Large intestine (tissue), 3 donors: Measurements from ENCODE around the gene MPDZ. TPM values are rescaled to one million over a fixed set of nuclear protein-coding genes. Genes with fewer than 3 reads are reported as not detected.
"Not testable (repeated sequence)": the region's sequence is repeated elsewhere in the genome, so short reads cannot be mapped to it uniquely, and the experiment has no call there.

Experiments used
- DNase-seq, 2 donors: peaks; one replicate each; pipeline versions ENCODE4 v3.0.0 to v3.0.0-alpha.2; 2013
- H3K27ac ChIP-seq: one replicate; pipeline ENCODE4 v1.5.1; 2013; ENCODE audit warnings: low read length
- H3K27me3 ChIP-seq: 2 replicates; pipeline ENCODE4 v1.6.1; 2013; ENCODE audit warnings: low read length; ENCODE audit not compliant: control insufficient read depth, insufficient read depth
- H3K36me3 ChIP-seq: 2 replicates; pipeline ENCODE4 v1.6.1; 2013; ENCODE audit warnings: low read length; ENCODE audit not compliant: control insufficient read depth, insufficient read depth
- H3K4me1 ChIP-seq: one replicate; pipeline ENCODE4 v1.6.1; 2013; ENCODE audit warnings: low read length; ENCODE audit not compliant: control insufficient read depth, insufficient read depth
- H3K4me3 ChIP-seq: one replicate; pipeline ENCODE4 v1.5.1; 2013; ENCODE audit warnings: low read length
- H3K9me3 ChIP-seq: one replicate; pipeline ENCODE4 v1.6.1; 2013; ENCODE audit warnings: mild to moderate bottlenecking, low read depth, low read length, moderate library complexity; ENCODE audit not compliant: control insufficient read depth
- WGBS: methylation state at CpG from one replicate; pipeline ENCODE4 v1.1.5; 2013; ENCODE audit warnings: low lambda C conversion rate; ENCODE audit not compliant: insufficient coverage; 5-methylcytosine and 5-hydroxymethylcytosine counted together
- polyA plus RNA-seq: library from polyadenylated mRNA; unstranded; fragments of 120-200 nt; gene quantifications from one replicate; pipeline ENCODE4 v1.2.1, GENCODE V29; 2013

The MPDZ gene
- polyA plus RNA-seq, 1 donor: 51.0 TPM

GRCh38 chr9:13264788-13265187 lies 14.7 kb downstream of the MPDZ start:
- no peaks in the 10 kb centered on the region for H3K27me3 ChIP-seq
- no peaks in the 10 kb centered on the region for H3K36me3 ChIP-seq
- H3K9me3 ChIP-seq: no peaks in the 10 kb centered on the region
- no peak overlapping the region for H3K4me3 ChIP-seq
- no peak for DNase-seq
- H3K4me1 ChIP-seq: no peaks in the 10 kb centered on the region
- no peak overlapping the region for H3K27ac ChIP-seq

GRCh38 chr9:13263511-13263910 lies 16.0 kb downstream of the MPDZ start:
- no peaks in the 10 kb centered on the region for H3K9me3 ChIP-seq
- no peaks in the 10 kb centered on the region for H3K36me3 ChIP-seq
- H3K27ac ChIP-seq: no peak overlapping the region
- no peaks in the 10 kb centered on the region for H3K27me3 ChIP-seq
- WGBS: 100% methylated on average over 2 of the region's 2 CpGs
- H3K4me3 ChIP-seq: no peak overlapping the region
- no peaks in the 10 kb centered on the region for H3K4me1 ChIP-seq
- no peak for DNase-seq

GRCh38 chr9:13252852-13253251 lies 26.6 kb downstream of the MPDZ start:
- Histone ChIP-seq H3K27ac (no peak overlapping the region), H3K4me1 (no peaks in the 10 kb centered on the region), H3K9me3 (no peaks in the 10 kb centered on the region), H3K4me3 (no peak overlapping the region), H3K27me3 (no peaks in the 10 kb centered on the region), H3K36me3 (no peaks in the 10 kb centered on the region)
- WGBS: 20% methylated on average over 1 of the region's 4 CpGs
- DNase-seq: no peak

DNA sequence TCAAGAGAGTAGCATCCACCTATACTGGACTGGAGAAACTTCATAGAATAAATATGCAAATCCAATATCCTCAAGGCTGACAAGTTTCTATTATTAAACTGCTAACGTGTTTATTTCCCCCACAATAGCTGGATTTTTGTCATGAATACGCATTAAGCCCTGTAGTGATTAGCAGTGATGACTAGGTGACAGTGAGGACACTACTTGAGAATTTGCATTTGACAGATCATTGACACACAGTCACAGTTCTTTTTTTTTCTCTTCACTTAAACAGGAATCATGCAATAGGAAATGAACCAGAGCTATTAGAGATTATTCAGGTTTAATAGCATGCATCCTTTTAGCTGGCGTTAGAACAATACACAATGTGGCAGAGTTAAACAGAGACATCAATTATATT lies 35.3 kb downstream of the MPDZ start:
- H3K9me3 ChIP-seq: no peaks in the 10 kb centered on the region
- no peak overlapping the region for H3K4me3 ChIP-seq
- no peaks in the 10 kb centered on the region for H3K36me3 ChIP-seq
- no peaks in the 10 kb centered on the region for H3K4me1 ChIP-seq
- WGBS: 100% methylated on average over 1 of the region's 3 CpGs
- no peak overlapping the region for H3K27ac ChIP-seq
- no peak for DNase-seq
- no peaks in the 10 kb centered on the region for H3K27me3 ChIP-seq

- no peaks in the 10 kb centered on the region for H3K27me3 ChIP-seq
- H3K4me3 ChIP-seq: no peak overlapping the region
- no peaks in the 10 kb centered on the region for H3K4me1 ChIP-seq
- 75% methylated on average over 1 of the region's 2 CpGs for WGBS
- no peaks in the 10 kb centered on the region for H3K9me3 ChIP-seq
- no peaks in the 10 kb centered on the region for H3K36me3 ChIP-seq
- no peak for DNase-seq
- H3K27ac ChIP-seq: no peak overlapping the region
Observed at GRCh38 chr9:13241283-13241682, 38.2 kb downstream of the MPDZ start.

DNA sequence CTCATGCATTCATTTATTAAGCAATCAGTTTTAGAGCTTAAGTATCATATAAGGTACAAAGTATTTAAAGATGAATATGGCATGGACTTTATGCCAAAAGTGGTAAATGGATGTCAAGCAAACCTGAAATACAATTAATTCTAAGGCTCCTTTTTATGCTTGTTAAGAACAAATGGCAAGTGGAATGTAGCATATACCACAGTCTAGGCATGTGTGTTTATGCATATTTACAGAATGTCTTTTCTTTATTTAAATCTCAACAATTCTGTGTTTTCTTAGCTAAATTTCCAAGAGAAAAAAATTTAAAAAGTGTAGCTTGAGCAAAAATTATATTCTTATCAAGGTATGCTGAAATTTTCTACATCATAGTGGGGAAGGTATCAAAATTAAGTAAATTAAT lies 39.8 kb downstream of the MPDZ start:
- Histone ChIP-seq H3K4me3 (no peak overlapping the region), H3K27me3 (no peaks in the 10 kb centered on the region), H3K36me3 (no peaks in the 10 kb centered on the region), H3K27ac (no peak overlapping the region), H3K4me1 (no peaks in the 10 kb centered on the region), H3K9me3 (no peaks in the 10 kb centered on the region)
- DNase-seq: no peak

DNA sequence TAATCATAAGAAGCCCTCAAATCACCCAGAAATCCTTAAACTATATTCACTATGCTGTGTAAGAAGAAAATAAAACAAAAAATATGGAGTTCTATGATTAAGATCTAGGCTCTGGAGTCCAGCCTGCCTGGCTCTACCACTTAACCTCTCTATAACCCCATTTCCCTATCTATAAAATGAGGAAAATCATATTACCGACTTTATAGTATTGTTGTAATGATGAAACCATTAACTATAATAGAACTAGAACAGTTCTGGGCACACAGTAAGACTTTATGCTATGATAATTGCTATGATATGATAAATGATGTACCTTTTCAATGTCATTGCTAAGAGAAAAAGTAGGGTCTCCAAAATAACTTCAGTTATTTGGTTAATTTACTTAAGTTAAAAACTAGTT lies 40.3 kb downstream of the MPDZ start:
- Histone ChIP-seq H3K27ac (no peak overlapping the region), H3K36me3 (no peaks in the 10 kb centered on the region), H3K4me1 (no peaks in the 10 kb centered on the region), H3K9me3 (no peaks in the 10 kb centered on the region), H3K4me3 (no peak overlapping the region), H3K27me3 (no peaks in the 10 kb centered on the region)
- DNase-seq: no peak
- WGBS: 88% methylated on average over 1 of the region's 1 CpG

- no peak for DNase-seq
- no peaks in the 10 kb centered on the region for H3K9me3 ChIP-seq
Observed at GRCh38 chr9:13234932-13235331, 44.6 kb downstream of the MPDZ start.

GRCh38 chr9:13228431-13228830 lies 51.1 kb downstream of the MPDZ start:
- no peaks in the 10 kb centered on the region for H3K4me1 ChIP-seq
- H3K36me3 ChIP-seq: no peaks in the 10 kb centered on the region
- no peak for DNase-seq
- no CpG with 5 or more reads among the region's 1 CpG for WGBS
- no peaks in the 10 kb centered on the region for H3K27me3 ChIP-seq
- no peak overlapping the region for H3K4me3 ChIP-seq
- no peaks in the 10 kb centered on the region for H3K9me3 ChIP-seq
- no peak overlapping the region for H3K27ac ChIP-seq

More at GRCh38 chr9:13234932-13235331, 44.6 kb downstream of the MPDZ start:
- H3K36me3 ChIP-seq: no peaks in the 10 kb centered on the region
- H3K4me1 ChIP-seq: no peaks in the 10 kb centered on the region
- no CpG with 5 or more reads among the region's 1 CpG for WGBS
- H3K27ac ChIP-seq: no peak overlapping the region
- no peaks in the 10 kb centered on the region for H3K27me3 ChIP-seq
- H3K4me3 ChIP-seq: no peak overlapping the region

- Histone ChIP-seq H3K27ac (no peak overlapping the region), H3K4me3 (no peak overlapping the region), H3K4me1 (no peaks in the 10 kb centered on the region), H3K9me3 (no peaks in the 10 kb centered on the region), H3K27me3 (no peaks in the 10 kb centered on the region), H3K36me3 (peaks cover 2% of the 10 kb centered on the region)
- DNase-seq: no peak
- WGBS: 93% methylated on average over 2 of the region's 2 CpGs
Observed at GRCh38 chr9:13224366-13224765, 55.1 kb downstream of the MPDZ start.

- H3K36me3 ChIP-seq, DNase-seq, H3K4me1 ChIP-seq: not testable (repeated sequence)
Observed at GRCh38 chr9:13222733-13223132, 56.8 kb downstream of the MPDZ start.

DNA sequence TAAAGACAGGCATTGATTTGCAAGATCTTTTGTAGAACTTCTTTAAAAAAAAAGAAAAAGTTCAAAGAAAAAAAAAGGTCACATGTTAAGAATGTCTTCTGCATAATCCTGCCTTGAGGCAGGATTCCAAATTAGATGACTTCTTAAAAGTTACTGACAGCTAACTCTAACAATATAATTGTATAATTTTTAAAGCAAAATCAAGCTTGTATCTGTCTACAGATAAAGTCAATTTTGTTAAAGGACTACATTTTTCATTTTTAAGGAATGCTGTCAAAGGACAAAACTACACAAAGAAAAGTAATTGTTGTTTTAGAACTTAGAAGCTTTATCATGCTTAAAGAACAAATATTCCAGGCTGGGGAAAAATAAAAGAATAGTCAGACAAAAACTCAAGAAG lies 57.8 kb downstream of the MPDZ start:
- no peak for DNase-seq
- Histone ChIP-seq H3K4me1 (no peaks in the 10 kb centered on the region), H3K4me3 (no peak overlapping the region), H3K27me3 (no peaks in the 10 kb centered on the region), H3K9me3 (no peaks in the 10 kb centered on the region), H3K27ac (no peak overlapping the region), H3K36me3 (peaks cover 2% of the 10 kb centered on the region)

More at GRCh38 chr9:13222733-13223132, 56.8 kb downstream of the MPDZ start:
- not testable (repeated sequence) for H3K9me3 ChIP-seq, H3K27ac ChIP-seq, H3K27me3 ChIP-seq, H3K4me3 ChIP-seq
